ENCODE results near the gene LAMA2. TPM values are rescaled to one million over a fixed set of nuclear protein-coding genes. Genes with fewer than 3 reads are reported as not detected.

LAMA2 gene
- total and polyA plus RNA-seq, 2 of the 13 experiments (the other 11 are each of a cell fraction or from before 2014, with no cell fraction given): 0.11 to 0.28 TPM

DNA sequence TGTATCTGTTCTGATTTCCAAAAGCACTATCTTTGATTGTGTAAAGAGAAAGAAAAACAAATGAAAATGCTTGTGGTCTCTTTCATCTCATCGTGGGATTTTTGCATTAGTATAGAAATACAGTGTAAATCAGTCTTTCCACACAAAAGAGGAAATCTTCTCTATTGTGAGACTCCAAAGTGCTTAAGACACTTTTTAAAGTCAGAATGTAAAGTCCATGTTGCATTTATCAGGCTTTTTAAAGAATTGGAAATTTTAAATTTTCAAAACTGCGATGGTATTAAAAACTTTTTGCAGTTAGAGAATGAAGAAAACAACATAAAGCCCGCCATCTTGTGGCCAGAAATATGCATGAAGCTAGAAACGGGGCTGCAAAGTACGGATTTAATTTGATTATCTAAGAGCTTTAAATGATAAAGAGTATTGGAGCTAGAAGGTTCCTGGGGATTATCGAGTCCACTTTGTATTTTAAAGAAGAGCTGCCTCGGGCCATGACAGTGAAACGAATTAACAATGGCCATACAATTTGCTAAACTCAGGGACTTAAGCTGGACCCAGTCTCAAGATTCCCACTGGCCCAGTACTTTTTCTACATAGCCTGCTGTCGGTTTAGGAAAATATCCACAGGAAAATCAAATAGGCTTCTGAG, 487.5 kb downstream of the LAMA2 start:
- Histone ChIP-seq H3K79me2 (ENCODE audit: insufficient read depth, low read length) (no peaks in the 10 kb centered on the region), H3K9ac (ENCODE audit: insufficient read depth, low read depth, low read length) (no peak overlapping the region), H3K4me2 (ENCODE audit: low read depth, low read length) (no peak overlapping the region), H3K4me1 (ENCODE audit: insufficient read depth, low read length) (no peaks in the 10 kb centered on the region), H4K20me1 (ENCODE audit: insufficient read depth, low read length) (no peaks in the 10 kb centered on the region), H3K4me3 (replicated peaks in 1 of 3; ENCODE audit: insufficient read depth in 1 of 3, low read depth in 2 of 3, low read length in 3 of 3) (no peak overlapping the region), H3K9me3 (ENCODE audit: low read length) (no peaks in the 10 kb centered on the region), H3K27ac (ENCODE audit: extremely low read length, insufficient read depth, low read length) (no peak overlapping the region), H3K27me3 (ENCODE audit: control insufficient read depth in 1 of 2, insufficient read depth in 2 of 2, low read length in 2 of 2) (no peaks in the 10 kb centered on the region), H2AFZ (ENCODE audit: low read length) (no peak overlapping the region), H3K36me3 (replicated peaks in 1 of 2; ENCODE audit: control insufficient read depth in 1 of 2, insufficient read depth in 2 of 2, low read length in 2 of 2) (no peaks in the 10 kb centered on the region)
- TF ChIP-seq ZNF589 (CRISPR knock-in tag; conservative IDR thresholded peaks at IDR 0.05) (no peak), ISX (CRISPR knock-in tag; conservative IDR thresholded peaks at IDR 0.05) (no peak), ZBTB42 (CRISPR knock-in tag; IDR thresholded peaks at IDR 0.05) (no peak), KDM2A (CRISPR knock-in tag; IDR thresholded peaks at IDR 0.05; ENCODE audit: borderline replicate concordance, low read depth) (no peak), HNRNPL (IDR thresholded peaks at IDR 0.05; ENCODE audit: low read depth, low read length) (no peak), MYC (CRISPR knock-in tag; IDR thresholded peaks at IDR 0.05; ENCODE audit: borderline replicate concordance) (no peak), STAG1 (CRISPR knock-in tag; IDR thresholded peaks at IDR 0.05) (peak; percentile 68), ZNF530 (CRISPR knock-in tag; IDR thresholded peaks at IDR 0.05; ENCODE audit: low read depth) (no peak), AGO2 (optimal IDR thresholded peaks at IDR 0.05; ENCODE audit: low read depth, low read length) (no peak), SMC3 (IDR thresholded peaks at IDR 0.05; ENCODE audit: low read length) (peak; percentile 60), POLR2AphosphoS5 (IDR thresholded peaks at IDR 0.05; ENCODE audit: low read depth, low read length) (no peak), ETV6 (CRISPR knock-in tag; conservative IDR thresholded peaks at IDR 0.05) (no peak), POLR2A (IDR thresholded peaks at IDR 0.05; ENCODE audit: insufficient read depth in 1 of 2, low read depth in 2 of 2, low read length in 2 of 2) (no peak)
- TF ChIP-seq, protein P1, sequence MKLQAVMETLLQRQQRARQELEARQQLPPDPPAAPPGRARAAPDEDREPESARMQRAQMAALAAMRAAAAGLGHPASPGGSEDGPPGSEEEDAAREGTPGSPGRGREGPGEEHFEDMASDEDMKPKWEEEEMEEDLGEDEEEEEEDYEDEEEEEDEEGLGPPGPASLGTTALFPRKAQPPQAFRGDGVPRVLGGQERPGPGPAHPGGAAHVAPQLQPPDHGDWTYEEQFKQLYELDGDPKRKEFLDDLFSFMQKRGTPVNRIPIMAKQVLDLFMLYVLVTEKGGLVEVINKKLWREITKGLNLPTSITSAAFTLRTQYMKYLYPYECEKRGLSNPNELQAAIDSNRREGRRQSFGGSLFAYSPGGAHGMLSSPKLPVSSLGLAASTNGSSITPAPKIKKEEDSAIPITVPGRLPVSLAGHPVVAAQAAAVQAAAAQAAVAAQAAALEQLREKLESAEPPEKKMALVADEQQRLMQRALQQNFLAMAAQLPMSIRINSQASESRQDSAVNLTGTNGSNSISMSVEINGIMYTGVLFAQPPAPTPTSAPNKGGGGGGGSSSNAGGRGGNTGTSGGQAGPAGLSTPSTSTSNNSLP (IDR thresholded peaks at IDR 0.05; ENCODE audit: low read depth, low read length): 0 out of 2 replicates have a peak, but pooled peaks have one; percentile 24
- TF ChIP-seq, protein P2, sequence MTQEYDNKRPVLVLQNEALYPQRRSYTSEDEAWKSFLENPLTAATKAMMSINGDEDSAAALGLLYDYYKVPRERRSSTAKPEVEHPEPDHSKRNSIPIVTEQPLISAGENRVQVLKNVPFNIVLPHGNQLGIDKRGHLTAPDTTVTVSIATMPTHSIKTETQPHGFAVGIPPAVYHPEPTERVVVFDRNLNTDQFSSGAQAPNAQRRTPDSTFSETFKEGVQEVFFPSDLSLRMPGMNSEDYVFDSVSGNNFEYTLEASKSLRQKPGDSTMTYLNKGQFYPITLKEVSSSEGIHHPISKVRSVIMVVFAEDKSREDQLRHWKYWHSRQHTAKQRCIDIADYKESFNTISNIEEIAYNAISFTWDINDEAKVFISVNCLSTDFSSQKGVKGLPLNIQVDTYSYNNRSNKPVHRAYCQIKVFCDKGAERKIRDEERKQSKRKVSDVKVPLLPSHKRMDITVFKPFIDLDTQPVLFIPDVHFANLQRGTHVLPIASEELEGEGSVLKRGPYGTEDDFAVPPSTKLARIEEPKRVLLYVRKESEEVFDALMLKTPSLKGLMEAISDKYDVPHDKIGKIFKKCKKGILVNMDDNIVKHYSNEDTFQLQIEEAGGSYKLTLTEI (CRISPR knock-in tag; conservative IDR thresholded peaks at IDR 0.05): no peak
- TF ChIP-seq, protein P3, sequence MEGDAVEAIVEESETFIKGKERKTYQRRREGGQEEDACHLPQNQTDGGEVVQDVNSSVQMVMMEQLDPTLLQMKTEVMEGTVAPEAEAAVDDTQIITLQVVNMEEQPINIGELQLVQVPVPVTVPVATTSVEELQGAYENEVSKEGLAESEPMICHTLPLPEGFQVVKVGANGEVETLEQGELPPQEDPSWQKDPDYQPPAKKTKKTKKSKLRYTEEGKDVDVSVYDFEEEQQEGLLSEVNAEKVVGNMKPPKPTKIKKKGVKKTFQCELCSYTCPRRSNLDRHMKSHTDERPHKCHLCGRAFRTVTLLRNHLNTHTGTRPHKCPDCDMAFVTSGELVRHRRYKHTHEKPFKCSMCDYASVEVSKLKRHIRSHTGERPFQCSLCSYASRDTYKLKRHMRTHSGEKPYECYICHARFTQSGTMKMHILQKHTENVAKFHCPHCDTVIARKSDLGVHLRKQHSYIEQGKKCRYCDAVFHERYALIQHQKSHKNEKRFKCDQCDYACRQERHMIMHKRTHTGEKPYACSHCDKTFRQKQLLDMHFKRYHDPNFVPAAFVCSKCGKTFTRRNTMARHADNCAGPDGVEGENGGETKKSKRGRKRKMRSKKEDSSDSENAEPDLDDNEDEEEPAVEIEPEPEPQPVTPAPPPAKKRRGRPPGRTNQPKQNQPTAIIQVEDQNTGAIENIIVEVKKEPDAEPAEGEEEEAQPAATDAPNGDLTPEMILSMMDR (CRISPR knock-in tag; IDR thresholded peaks at IDR 0.05): peak; percentile 63
- TF ChIP-seq, protein P4, sequence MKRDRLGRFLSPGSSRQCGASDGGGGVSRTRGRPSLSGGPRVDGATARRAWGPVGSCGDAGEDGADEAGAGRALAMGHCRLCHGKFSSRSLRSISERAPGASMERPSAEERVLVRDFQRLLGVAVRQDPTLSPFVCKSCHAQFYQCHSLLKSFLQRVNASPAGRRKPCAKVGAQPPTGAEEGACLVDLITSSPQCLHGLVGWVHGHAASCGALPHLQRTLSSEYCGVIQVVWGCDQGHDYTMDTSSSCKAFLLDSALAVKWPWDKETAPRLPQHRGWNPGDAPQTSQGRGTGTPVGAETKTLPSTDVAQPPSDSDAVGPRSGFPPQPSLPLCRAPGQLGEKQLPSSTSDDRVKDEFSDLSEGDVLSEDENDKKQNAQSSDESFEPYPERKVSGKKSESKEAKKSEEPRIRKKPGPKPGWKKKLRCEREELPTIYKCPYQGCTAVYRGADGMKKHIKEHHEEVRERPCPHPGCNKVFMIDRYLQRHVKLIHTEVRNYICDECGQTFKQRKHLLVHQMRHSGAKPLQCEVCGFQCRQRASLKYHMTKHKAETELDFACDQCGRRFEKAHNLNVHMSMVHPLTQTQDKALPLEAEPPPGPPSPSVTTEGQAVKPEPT (CRISPR knock-in tag; IDR thresholded peaks at IDR 0.05; ENCODE audit: low read depth): no peak
- intact Hi-C loops (cut with micrococcal nuclease; ENCODE audit: unreplicated experiment): loop anchor here (1.0 to 2.0 kb wide), 3 partner anchors 563 to 1632 kb away; no protein-coding TSS in a partner anchor
- no TSS peak for BruUV-seq (replicated peaks)
- DNase-seq (ENCODE audit: low spot score): peak; percentile 32
- peak; percentile 62 for FAIRE-seq
- peak; percentile 58; the same call in 2 of the 3 replicates for ATAC-seq
- in situ Hi-C loops (cut with HindIII; ENCODE audit: extremely low pct_ligation_motif_present, low pct_unique_long_range_greater_than_20kb): no loop called here
- POLR2A ChIA-PET: no interaction called here
- CTCF ChIA-PET (ENCODE audit: low intra/inter-chr PET ratio, low total read pairs): interaction anchor here (0.7 to 1.3 kb wide), 3 partner anchors 563 to 1764 kb away, joined by 3 read pairs; no protein-coding TSS in a partner anchor
- 2% methylated on average over 9 of the region's 9 CpGs for WGBS (ENCODE audit: low lambda C conversion rate)

All from HepG2 (cell line).